Liver (tissue), 9 donors: ENCODE measurements around the gene THOP1. TPM values are rescaled to one million over a fixed set of nuclear protein-coding genes. Genes with fewer than 3 reads are reported as not detected.
A peak's percentile ranks its signal among the peaks of the same experiment; 100 is the strongest.

Experiments used
- DNase-seq: peaks from one replicate; pipeline ENCODE4 v3.0.0-alpha.2; 2017; ENCODE audit warnings: low spot score
- H3K27ac ChIP-seq, 2 donors: one replicate each; pipeline ENCODE4 v1.7.0; 2013; ENCODE audit warnings: inconsistent platforms in 2 of 2, low read length in 2 of 2, control low read depth in 1 of 2, low read depth in 1 of 2, mild to moderate bottlenecking in 1 of 2
- H3K27me3 ChIP-seq, 4 donors: one replicate each; pipeline versions ENCODE4 v1.6.1 to v1.7.0; 2013; ENCODE audit warnings: low read length in 3 of 4, inconsistent platforms in 1 of 4, mild to moderate bottlenecking in 1 of 4, moderate library complexity in 1 of 4; ENCODE audit not compliant: control insufficient read depth in 4 of 4, insufficient read depth in 4 of 4
- H3K36me3 ChIP-seq, 4 donors: one replicate each; pipeline versions ENCODE4 v1.6.1 to v1.7.0; 2013; ENCODE audit warnings: low read length in 3 of 4, mild to moderate bottlenecking in 3 of 4, low read depth in 1 of 4, moderate library complexity in 1 of 4; ENCODE audit not compliant: control insufficient read depth in 4 of 4, insufficient read depth in 3 of 4
- H3K4me1 ChIP-seq, 4 donors: one replicate each; pipeline versions ENCODE4 v1.6.1 to v1.7.0; 2013; ENCODE audit warnings: low read length in 3 of 4, mild to moderate bottlenecking in 3 of 4, moderate library complexity in 1 of 4; ENCODE audit not compliant: control insufficient read depth in 4 of 4, insufficient read depth in 4 of 4
- H3K4me3 ChIP-seq, 3 donors: one replicate each; pipeline versions ENCODE4 v1.6.1 to v1.7.0; 2013; ENCODE audit warnings: low read length in 3 of 3, control low read depth in 1 of 3, low read depth in 1 of 3, mild to moderate bottlenecking in 1 of 3
- H3K9ac ChIP-seq, 2 donors: one replicate each; pipeline ENCODE4 v1.7.0; 2013; ENCODE audit warnings: low read length in 2 of 2, mild to moderate bottlenecking in 2 of 2, moderate library complexity in 2 of 2, control low read depth in 1 of 2, low read depth in 1 of 2
- H3K9me3 ChIP-seq, 4 donors: one replicate each; pipeline versions ENCODE4 v1.6.1 to v1.7.0; 2013; ENCODE audit warnings: low read length in 3 of 4; ENCODE audit not compliant: control insufficient read depth in 4 of 4
- ATF3 ChIP-seq: IDR thresholded peaks from 2 replicates; pipeline ENCODE4 v1.6.1; 2016; ENCODE audit warnings: antibody characterized with exemption
- EGR1 ChIP-seq, 2 donors: IDR thresholded peaks; 2 replicates each; pipeline ENCODE4 v1.6.1; 2016 to 2018; ENCODE audit warnings: antibody characterized with exemption in 2 of 2, low read depth in 2 of 2
- FOXA1 ChIP-seq: IDR thresholded peaks from 2 replicates; pipeline ENCODE4 v1.6.1; 2016; ENCODE audit warnings: antibody characterized with exemption
- FOXA2 ChIP-seq: IDR thresholded peaks from 2 replicates; pipeline ENCODE4 v1.6.1; 2016; ENCODE audit warnings: antibody characterized with exemption
- GABPA ChIP-seq, 2 donors: IDR thresholded peaks in 1 of 2; conservative IDR thresholded peaks in 1 of 2; 2 replicates each; pipeline ENCODE4 v1.6.1; 2016; ENCODE audit warnings: antibody characterized with exemption in 2 of 2, mild to moderate bottlenecking in 1 of 2, moderate library complexity in 1 of 2
- HNF4A ChIP-seq, 2 donors: conservative IDR thresholded peaks; 2 replicates each; pipeline ENCODE4 v1.6.1; 2016; ENCODE audit warnings: antibody characterized with exemption in 2 of 2, mild to moderate bottlenecking in 2 of 2
- HNF4G ChIP-seq: IDR thresholded peaks from 2 replicates; pipeline ENCODE4 v1.6.1; 2016; ENCODE audit warnings: antibody characterized with exemption
- JUND ChIP-seq, 2 donors: IDR thresholded peaks; 2 replicates each; pipeline ENCODE4 v1.6.1; 2016; ENCODE audit warnings: antibody characterized with exemption in 2 of 2
- MAX ChIP-seq: IDR thresholded peaks from 2 replicates; pipeline ENCODE4 v1.6.1; 2016; ENCODE audit warnings: antibody characterized with exemption
- NR2F2 ChIP-seq: IDR thresholded peaks from 2 replicates; pipeline ENCODE4 v1.6.1; 2016; ENCODE audit warnings: antibody characterized with exemption
- RAD21 ChIP-seq, 2 donors: IDR thresholded peaks; 2 replicates each; pipeline ENCODE4 v1.6.1; 2016; ENCODE audit warnings: antibody characterized with exemption in 2 of 2, mild to moderate bottlenecking in 2 of 2
- REST ChIP-seq: IDR thresholded peaks from 2 replicates; pipeline ENCODE4 v1.6.1; 2016; ENCODE audit warnings: antibody characterized with exemption, mild to moderate bottlenecking
- RXRA ChIP-seq, 2 donors: IDR thresholded peaks; 2 replicates each; pipeline ENCODE4 v1.6.1; 2017 to 2018; ENCODE audit warnings: antibody characterized with exemption in 2 of 2, mild to moderate bottlenecking in 1 of 2
- SP1 ChIP-seq: IDR thresholded peaks from 2 replicates; pipeline ENCODE4 v1.6.1; 2018; ENCODE audit warnings: antibody characterized with exemption, mild to moderate bottlenecking
- TAF1 ChIP-seq: conservative IDR thresholded peaks from 2 replicates; pipeline ENCODE4 v1.6.1; 2016; ENCODE audit warnings: antibody characterized with exemption, mild to moderate bottlenecking
- YY1 ChIP-seq: IDR thresholded peaks from 2 replicates; pipeline ENCODE4 v1.6.1; 2016; ENCODE audit warnings: antibody characterized with exemption, mild to moderate bottlenecking
- ZBTB33 ChIP-seq: IDR thresholded peaks from 2 replicates; pipeline ENCODE4 v1.6.1; 2016; ENCODE audit warnings: antibody characterized with exemption
- WGBS: extraction: QIAGEN DNeasy Blood & Tissue Kit; methylation state at CpG from one replicate; pipeline ENCODE4 v1.1.7; 2013; 5-methylcytosine and 5-hydroxymethylcytosine counted together
- polyA plus RNA-seq, 2 donors: library from polyadenylated mRNA; stranded (reverse) in 1 of 2; unstranded in 1 of 2; fragments of 200-250 nt in 1 of 2; fragments of >200 nt in 1 of 2; fragmentation: Nextera tagmentation in 1 of 2; extraction: Ambion mirVana in 1 of 2; gene quantifications; one replicate each; pipeline versions ENCODE4 v1.2.1 to v1.2.3, GENCODE V29; 2013 to 2015
- total RNA-seq, 2 donors: library from RNA; depleted of rRNA; stranded (reverse); fragments of >200 nt; gene quantifications; one replicate each; pipeline ENCODE4 v1.2.3, GENCODE V29; 2014
- TF ChIP-seq, protein P1 (sequence below): fragments of 150-350 bp; IDR thresholded peaks from 2 replicates; pipeline ENCODE4 v1.5.1; 2017; ENCODE audit warnings: improper control_type of control experiment, low read depth, low read length; ENCODE audit not compliant: missing input control
- donor health status: healthy.
- donor health status: healthy.
- donor health status: healthy.
- donor health status: healthy.
- donor health status: healthy.

The THOP1 gene
- total and polyA plus RNA-seq, 4 donors: 39.1 to 56.2 (median 44.7) TPM

- H3K9me3 ChIP-seq: no peaks in the 10 kb centered on the region
- TF ChIP-seq RXRA (IDR thresholded peaks at IDR 0.05): peak in 1 of 2 donors; percentile 66
- no peak for TF ChIP-seq SP1
- peak; percentile 4 for TF ChIP-seq YY1
- peaks cover 13 to 33% (median 25%) of the 10 kb centered on the region in 4 donors for H3K4me1 ChIP-seq
- H3K4me3 ChIP-seq: peak overlapping the region; percentile 12 to 27 (median 17)
- DNase-seq: no peak
- 42% methylated on average over 14 of the region's 14 CpGs for WGBS
- no peaks in the 10 kb centered on the region for H3K36me3 ChIP-seq
- peak overlapping the region in 1 of 2 donors; percentile 57 for H3K9ac ChIP-seq
- peak overlapping the region; percentile 84 to 86 for H3K27ac ChIP-seq
- H3K27me3 ChIP-seq: no peaks in the 10 kb centered on the region
Observed at GRCh38 chr19:2790194-2790556, 4.9 kb downstream of the THOP1 start.

DNA sequence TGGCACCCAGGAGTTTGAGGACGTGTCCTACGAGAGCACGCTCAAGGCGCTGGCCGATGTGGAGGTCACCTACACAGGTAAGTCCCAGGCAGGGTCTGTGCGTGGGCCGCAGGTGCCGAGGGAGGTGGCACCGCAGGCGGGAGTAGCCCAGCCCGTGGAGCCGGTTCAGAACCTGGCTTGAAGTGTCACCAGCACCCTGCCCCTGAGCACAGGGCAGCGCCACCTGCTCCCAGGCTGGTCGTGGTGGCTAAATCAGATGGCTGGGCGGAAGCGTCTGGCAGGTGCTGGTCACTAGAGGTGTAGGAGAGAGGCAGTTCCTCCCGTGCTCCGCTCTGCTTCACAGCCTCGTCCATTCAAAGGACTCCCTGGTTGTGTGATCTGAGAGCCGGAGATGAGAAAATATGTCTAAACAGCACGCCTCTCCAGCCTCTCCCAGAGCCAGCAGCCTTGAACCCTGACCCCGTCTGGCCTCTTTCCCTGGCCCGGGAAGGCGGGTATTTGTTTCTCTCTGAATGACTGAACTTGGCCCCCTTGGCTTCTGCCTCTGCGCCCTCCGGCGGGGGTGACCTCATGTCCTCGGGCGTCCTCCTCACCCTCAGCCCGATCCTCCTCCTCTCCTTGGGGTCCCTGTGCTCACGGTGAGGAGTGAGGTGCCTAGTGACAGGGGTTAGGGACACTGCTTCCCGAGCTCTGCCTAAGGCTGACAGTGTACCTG is 5.4 kb downstream of the THOP1 start:
- H3K9ac ChIP-seq: peak overlapping the region; percentile 27 to 57
- no peaks in the 10 kb centered on the region for H3K9me3 ChIP-seq
- H3K27me3 ChIP-seq: no peaks in the 10 kb centered on the region
- peak overlapping the region; percentile 84 to 86 for H3K27ac ChIP-seq
- peak; percentile 69 for DNase-seq
- peaks cover 13 to 34% (median 25%) of the 10 kb centered on the region in 4 donors for H3K4me1 ChIP-seq
- WGBS: 40% methylated on average over 32 of the region's 32 CpGs
- TF ChIP-seq FOXA2: no peak
- TF ChIP-seq EGR1 (IDR thresholded peaks at IDR 0.05; ENCODE audit: low read depth in 2 of 2): peak in 1 of 2 donors; percentile 15
- no peak for TF ChIP-seq ZBTB33
- TF ChIP-seq RXRA (IDR thresholded peaks at IDR 0.05): peak; percentile 77 to 89
- no peak for TF ChIP-seq TAF1
- TF ChIP-seq MAX: no peak
- TF ChIP-seq GABPA (IDR thresholded peaks at IDR 0.05 in 1 of 2, conservative IDR thresholded peaks at IDR 0.05 in 1 of 2): peak in 1 of 2 donors; percentile 38
- peak; percentile 86 to 87 for TF ChIP-seq HNF4A (conservative IDR thresholded peaks at IDR 0.05)
- peak in 1 of 2 donors; percentile 71 for TF ChIP-seq JUND (IDR thresholded peaks at IDR 0.05)
- TF ChIP-seq, protein P1, sequence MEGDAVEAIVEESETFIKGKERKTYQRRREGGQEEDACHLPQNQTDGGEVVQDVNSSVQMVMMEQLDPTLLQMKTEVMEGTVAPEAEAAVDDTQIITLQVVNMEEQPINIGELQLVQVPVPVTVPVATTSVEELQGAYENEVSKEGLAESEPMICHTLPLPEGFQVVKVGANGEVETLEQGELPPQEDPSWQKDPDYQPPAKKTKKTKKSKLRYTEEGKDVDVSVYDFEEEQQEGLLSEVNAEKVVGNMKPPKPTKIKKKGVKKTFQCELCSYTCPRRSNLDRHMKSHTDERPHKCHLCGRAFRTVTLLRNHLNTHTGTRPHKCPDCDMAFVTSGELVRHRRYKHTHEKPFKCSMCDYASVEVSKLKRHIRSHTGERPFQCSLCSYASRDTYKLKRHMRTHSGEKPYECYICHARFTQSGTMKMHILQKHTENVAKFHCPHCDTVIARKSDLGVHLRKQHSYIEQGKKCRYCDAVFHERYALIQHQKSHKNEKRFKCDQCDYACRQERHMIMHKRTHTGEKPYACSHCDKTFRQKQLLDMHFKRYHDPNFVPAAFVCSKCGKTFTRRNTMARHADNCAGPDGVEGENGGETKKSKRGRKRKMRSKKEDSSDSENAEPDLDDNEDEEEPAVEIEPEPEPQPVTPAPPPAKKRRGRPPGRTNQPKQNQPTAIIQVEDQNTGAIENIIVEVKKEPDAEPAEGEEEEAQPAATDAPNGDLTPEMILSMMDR: no peak
- peak; percentile 70 for TF ChIP-seq SP1
- TF ChIP-seq HNF4G: peak; percentile 51
- TF ChIP-seq RAD21 (IDR thresholded peaks at IDR 0.05): no peak
- no peak for TF ChIP-seq ATF3
- peak; percentile 44 for TF ChIP-seq YY1
- TF ChIP-seq FOXA1: no peak
- peak; percentile 75 for TF ChIP-seq NR2F2
- TF ChIP-seq REST: peak; percentile 70
- H3K36me3 ChIP-seq: no peaks in the 10 kb centered on the region
- H3K4me3 ChIP-seq: peak overlapping the region; percentile 12 to 27 (median 17)
